Femur (tissue), 1 donor: ENCODE results near the gene ANXA5.
A peak's percentile ranks its signal among the peaks of the same experiment; 100 is the strongest.

ENCODE experiments used
- DNase-seq: peaks from one replicate; pipeline ENCODE4 v3.0.0-alpha.2; 2017

Gene ANXA5

DNA sequence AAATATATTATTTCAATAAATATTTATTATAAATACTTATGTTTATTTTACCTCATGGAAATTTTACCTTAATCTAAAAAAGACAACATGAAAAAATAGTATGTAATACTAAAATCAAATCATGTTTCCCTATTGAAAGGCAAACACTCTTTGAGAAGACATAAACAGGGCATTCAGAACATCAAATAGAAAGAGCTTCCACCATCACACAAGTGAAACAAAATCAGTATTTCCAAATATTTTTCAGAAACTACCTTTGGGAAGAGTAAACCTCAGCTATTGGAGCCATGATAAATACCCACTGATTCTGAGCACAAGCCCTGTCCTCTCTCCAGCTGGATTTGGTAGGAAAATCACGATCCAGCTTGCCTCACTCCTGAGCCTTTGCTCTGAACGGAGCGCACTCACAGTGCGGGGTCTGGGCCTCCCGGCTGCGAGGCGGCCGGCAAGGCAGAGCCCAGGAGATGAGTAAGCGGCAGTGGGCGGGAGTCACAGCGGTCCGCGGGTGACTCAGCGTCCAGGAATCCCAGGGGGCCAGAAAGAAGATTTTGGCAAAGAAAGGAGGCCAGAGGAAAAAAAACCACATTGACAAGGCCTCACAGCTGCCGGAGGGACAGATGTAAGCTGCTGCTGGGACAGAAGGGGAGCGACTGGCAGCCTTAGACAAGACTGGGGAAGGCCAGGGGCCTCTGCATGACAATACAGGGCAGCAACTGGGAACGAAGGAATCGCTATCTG lies 14.7 kb upstream of the ANXA5 start:
- DNase-seq: peak; percentile 89

DNA sequence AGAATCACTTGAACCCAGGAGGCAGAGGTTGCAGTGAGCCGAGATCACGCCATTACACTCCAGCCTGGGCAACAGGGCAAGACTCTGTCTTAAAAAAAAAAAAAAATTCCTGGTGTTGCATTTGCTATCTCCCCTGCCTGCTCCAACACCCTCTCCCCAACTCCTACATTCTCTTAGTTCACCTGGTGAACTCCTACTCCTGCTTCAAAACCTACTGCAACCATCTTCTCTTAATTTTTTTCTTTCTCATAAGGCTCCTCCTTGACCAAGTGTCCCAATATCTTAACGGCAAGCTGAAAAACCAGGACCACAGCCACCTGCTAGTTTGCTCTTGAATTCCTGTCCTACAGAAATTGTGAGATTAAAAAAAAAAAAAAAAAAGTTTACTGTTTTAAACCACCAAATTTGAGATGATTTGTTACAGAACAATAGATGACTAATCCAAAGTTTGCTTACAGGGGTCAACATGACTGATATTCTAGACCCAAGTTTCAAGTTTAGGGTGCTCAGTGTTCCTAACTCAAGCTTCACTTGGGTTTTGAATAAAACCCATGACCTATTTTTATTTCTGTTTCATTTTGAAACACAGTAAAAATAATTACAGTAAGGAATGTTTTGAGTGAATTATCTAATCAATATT lies 13.1 kb upstream of the ANXA5 start:
- DNase-seq: no peak

DNA sequence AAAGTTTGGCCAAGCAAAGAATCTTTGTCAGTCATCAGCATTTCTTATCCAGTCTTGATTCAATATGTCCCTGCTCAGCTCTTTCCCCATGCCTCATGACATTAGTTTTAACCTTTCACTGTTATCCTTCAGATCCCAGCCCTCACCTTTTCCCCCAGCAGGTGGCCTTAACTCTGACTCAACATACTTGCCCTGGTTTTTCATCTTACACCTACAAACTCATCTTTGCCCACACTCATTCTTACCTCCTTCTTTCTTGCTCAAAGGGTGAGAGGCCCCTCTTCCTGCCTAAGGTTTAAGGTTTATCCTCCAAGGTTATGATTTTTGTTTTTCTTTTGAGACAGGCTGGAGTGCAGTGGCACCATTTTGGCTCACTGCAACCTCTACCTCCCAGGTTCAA lies 10.6 kb upstream of the ANXA5 start:
- DNase-seq: no peak

DNA sequence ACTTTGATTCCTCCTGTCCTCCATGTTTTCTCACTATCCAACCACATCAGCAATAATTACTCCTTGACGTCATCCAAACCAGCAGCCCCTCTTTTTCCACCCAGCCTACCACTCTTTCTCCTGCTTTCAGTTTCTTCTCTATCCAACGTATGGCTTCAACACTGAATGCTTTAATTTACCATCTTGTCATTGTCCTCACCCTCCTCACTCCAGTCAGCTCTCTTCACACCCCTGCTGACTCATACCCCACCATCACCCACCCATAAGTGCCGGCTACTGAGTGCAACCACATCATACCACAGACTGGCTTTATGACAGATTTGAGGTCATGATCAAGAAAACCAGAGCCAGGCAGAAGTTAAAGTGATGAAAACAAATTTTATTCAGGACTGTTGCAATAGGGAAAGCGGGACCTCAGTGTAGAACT lies 9.8 kb upstream of the ANXA5 start:
- no peak for DNase-seq

DNA sequence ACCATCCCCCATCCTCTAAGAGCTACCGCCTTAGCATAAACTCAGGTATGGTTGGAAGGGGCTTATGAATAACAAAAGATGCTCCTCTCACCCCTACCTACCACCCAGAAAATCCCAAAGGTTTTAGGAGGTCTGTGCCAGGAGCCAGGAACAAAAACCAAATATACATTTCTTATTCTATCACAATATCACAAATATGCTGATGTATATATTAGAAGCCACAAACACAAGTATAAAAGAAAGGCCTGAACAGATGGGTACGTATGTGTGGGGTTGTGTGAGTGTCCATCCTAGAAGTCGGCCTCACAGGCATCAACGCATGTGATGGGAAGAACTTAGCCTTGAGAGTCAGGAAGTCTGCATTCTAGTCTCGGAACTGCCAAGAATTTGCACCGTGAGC lies 8.7 kb upstream of the ANXA5 start:
- no peak for DNase-seq

DNA sequence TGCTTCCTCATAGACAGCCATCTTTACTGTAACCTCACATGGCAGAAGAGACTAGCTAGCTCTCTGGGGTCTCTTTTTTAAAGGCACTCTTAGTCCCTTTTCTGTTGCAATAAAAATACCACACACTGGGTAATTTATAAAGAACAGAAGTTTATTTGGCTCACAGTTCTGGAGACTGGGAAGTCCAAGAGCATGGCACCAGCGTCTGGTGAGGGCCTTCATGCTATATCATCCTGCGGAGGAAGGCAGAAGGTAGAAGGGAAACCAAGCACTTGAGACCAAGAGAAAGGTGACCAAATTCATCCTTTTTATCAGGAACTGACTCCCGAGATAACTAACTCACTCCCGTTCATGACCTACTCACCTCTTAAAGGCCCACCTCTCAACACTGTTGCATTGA lies 5.4 kb upstream of the ANXA5 start:
- DNase-seq: no peak

DNA sequence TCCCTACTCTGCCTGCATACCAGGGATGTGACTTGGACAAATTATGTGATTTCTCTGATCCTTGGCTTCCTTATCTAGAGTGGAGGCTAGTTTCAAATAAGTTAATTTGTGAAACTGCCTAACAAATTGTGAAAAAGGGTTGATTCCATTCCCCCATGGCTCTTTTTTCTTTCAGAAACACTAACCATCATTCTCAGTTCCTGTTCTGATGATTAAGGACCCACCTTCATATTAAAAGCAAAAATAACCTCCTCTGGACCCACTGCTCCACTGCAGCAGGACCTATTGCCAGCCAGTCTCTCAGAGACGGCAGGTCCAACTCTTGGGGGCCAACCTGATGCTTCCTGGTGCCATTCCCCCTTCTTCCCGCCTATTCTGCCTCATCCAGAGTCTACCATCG lies 4.5 kb upstream of the ANXA5 start:
- DNase-seq: no peak

DNA sequence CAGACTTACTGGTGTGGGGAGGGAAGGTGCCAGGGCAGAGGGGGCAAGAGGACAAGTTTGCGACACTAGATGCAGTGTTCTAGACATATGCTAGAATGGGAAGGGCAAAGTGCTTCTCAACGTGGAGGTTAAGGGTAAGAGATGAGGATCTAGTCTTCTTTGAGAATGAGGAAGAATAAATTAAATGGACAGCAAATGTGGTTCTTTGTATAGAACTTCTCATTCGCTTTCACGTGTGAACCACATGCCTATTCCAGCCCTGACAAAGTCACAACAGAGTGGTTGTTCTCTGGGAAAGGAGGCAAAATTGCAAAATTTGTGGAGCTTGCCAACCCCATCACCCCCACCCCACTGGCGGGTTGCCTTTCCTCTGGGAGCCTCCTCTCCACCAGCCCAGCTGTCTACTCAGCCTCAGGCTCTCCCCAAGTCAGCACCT lies 1.5 kb upstream of the ANXA5 start:
- DNase-seq: no peak

DNA sequence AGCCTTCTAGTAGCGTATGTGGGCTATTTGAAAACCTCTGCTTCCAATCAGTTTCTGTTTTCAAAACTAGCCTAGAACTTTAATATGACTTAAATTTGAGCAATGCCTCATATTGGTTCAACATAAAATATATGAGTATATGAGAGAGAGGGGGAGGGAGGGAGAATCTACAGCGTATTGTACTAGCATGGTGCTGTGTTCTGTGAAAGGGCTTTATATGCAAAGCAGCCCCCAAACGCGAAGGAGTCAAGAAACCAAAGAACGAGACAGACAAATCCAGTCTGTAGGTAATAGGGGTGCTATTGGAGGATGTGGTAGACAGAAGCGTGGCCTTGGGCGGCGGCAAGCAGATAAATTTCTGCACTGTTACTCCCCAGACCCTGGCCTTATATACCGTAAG lies 784 bp upstream of the ANXA5 start:
- no peak for DNase-seq

DNA sequence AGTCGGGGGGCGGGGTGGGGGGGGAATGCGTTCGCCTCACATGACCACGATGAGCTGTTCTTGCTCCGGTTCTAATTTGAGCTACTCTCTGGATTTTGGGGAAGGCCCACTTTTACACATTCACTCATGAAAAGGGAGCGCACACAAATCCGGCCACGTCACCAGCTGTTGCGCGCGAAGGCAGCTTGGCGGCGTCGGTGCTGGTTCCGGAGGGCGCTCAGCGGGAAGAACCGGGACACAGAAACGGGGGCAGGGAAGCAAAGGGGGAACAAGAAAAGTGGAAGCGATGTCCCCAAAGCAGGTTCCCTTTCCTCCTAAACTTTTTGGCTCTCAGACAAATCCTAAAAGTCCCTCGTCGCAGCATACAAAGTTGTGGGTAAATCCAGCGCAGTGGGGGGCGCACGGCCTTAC lies 605 bp downstream of the ANXA5 start:
- peak; percentile 87 for DNase-seq

DNA sequence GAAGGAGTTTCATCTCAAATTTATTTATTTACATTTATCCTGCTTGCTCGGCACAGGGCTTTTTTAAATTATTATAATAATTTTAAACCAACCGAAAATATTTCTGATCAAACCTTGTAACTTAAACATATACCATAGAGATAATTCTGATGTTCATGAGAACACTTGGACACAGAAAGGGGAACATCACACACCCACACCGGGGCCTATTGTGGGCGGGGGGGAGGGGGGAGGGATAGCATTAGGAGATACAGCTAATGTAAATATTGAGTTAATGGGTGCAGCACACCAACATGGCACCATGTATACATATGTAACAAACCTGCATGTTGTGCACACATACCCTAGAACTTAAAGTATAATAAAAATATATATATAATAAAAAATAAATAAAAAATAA lies 2.9 kb downstream of the ANXA5 start:
- no peak for DNase-seq

DNA sequence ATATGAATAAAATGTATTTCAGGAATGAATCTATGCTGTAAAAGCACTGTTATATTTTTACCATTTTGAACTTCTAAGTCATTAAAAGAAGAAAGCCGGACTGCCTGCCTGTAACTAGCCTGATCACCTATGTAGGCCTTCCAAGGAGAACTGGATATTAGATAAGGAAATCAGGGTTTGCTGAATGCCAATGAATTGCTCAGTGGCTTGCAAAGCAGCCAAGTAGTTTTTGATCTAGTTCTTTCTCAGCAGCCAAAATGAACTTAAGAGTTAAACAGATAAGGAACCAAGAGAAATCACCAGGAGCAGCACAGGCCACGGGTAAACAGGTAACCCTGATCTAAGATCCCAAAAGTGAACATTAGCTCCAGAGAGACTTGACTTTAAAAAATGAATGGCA lies 3.3 kb downstream of the ANXA5 start:
- DNase-seq: no peak

DNA sequence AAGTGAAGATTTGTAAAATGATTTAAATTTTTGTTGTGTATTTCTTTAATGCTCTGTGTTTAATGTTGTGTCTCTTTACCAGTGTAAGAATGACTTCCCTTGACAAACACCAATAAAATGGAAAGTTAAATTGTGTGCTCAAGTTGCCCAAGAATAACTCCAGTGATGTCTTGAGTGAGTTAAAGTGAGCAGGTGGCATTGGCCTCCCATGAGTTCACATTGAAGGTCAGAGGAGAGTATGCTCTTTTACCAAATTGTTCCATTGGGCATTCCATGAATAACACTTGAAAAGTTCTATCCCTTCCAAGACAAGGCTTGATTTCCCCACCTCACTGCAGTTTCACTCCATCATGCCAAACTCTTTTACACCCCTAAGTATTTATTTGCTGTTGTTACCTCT lies 4.5 kb downstream of the ANXA5 start:
- no peak for DNase-seq

DNA sequence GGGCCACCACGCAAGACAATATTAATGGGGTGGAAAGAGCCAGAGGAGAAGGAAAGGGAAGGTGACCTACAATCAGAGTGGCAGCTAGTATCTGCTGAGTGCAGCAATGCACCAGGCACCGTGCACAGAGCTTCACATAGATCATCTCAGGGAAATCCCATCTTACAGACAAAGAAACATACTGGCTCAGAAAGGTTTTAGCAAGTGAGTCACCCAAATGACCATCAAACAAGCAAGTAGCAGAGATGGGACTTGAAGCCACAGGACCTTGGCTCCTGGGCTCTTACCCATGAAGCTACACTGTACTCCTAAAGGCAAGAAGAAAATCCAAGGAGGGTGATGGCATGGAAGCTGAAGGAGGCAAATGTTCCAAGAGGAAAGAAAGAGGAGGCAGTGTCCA lies 6.8 kb downstream of the ANXA5 start:
- no peak for DNase-seq

DNA sequence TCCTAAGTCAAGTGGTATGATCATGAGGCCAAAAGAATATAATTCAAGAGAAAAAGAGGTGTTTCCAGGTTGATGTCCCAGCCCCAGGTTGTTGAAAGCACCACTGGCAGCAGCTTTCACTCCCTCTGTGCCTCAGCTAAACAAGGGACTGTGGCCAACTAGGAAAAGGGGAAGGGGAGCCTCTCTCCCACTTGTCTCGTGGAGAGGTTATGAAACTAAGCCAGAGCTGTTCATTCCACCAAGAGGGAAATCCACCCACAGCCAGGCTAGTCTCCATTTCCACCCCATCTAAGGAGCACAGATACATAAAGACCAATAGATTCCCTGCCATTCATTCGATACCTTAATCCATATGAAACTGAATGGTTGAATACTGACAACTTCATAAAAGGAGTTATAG lies 8.1 kb downstream of the ANXA5 start:
- DNase-seq: no peak

DNA sequence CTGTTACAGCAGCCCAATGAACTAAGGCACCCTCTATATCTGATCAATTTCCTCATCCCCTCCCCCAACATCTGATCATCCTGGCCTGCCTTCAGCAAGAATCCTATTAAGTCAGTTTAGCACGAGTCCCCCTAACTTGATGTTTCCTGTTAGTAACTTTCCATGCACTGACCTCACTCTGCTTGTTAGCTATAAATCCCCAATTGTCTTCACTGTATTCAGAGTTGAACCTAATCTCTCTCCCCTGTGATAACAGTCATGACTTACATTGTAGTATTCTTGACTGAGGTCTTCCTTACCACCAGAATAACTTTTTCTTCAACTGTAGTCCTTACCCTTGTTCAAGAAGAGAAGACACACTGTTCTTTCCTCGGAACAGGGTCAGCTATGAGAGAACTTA lies 8.5 kb downstream of the ANXA5 start:
- no peak for DNase-seq

DNA sequence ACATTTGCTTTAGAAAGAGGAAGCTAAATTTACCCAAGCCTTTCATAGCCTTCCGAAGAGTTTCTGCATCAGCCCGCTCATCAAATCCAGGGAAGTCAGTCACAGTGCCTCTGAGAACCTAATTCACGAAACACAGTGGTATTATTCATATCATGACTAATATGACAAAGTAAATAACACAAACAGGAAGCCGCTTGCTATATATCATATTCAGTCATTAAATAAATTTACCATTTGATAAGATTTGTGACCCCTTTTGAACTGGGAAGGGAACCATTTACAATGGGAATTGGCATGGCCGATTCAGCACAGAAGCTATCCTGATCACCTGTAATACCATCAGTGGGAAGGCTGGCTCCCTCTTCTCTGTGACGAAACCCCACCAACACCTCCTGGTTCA lies 10.5 kb downstream of the ANXA5 start:
- no peak for DNase-seq

DNA sequence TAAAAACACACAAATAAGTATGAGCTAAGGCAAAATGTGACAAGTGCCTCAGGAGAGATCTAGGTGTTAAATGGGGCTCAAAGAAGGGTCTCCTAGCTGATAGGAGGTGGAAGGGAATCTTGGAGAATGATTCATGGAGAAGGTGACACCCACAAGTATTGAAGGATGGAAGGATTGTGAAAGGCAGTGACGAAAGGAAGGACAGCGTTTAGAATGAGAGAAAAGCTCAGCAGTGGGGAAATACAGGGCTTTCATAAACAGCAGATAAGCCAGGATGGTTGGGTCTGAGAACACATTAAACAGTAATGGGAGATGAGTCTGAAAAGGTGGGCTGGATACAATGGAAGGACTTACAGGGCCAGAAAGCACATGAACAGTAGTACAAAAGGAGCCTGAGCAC lies 11.5 kb downstream of the ANXA5 start:
- DNase-seq: no peak

DNA sequence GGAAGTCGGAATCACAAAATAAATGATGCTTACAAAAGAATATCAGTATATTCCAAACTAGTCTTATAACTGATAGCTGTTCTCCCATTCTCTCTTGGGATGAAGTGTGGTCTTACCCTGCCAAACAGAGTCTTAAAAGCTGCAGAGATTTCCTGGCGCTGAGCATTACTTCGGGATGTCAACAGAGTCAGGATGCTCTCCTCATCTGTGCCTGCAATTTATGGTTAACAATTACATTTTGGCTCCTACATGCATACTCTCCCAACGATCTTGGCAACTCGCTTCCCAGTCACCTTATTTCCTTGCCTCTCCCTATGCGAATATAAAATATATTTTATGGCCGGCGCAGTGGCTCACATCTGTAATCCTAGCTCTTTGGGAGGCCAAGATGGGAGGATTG lies 12.2 kb downstream of the ANXA5 start:
- peak; percentile 52 for DNase-seq

DNA sequence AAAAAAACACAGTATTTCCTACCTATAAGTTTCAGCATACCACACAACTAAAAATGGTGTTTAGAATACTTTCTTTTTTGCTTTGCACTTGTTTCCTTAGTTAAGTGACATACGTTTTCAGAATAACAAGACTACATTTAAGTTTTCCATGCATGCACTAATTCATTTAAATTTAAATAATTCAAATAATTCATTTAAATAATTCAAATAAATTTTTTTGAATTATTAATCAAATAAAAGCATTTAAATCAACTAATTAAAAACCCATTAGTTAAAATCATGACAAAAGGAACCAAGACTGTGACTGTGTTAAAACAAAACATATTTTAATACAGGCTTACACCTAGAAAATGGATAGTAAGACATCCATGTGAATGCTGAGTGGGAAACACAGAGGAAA lies 12.8 kb downstream of the ANXA5 start:
- no peak for DNase-seq

DNA sequence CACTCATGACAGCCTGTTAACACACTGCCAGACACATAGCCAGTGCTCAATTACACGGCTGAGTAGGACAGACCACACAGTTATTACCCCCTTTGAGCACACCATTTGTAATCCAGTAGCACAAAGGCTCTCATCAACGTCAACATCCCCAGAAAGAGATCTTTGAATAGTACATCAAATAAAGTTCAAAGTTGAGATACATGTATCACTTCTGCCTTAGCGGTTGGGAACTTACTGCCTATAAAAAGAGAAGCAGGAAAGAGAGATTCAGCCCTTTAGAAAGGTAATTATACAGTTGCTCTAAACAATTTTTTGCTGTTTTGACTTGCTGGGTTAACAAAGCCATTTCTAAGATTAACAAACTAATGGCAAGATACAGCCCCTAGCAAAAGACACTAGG lies 16.2 kb downstream of the ANXA5 start:
- DNase-seq: no peak

DNA sequence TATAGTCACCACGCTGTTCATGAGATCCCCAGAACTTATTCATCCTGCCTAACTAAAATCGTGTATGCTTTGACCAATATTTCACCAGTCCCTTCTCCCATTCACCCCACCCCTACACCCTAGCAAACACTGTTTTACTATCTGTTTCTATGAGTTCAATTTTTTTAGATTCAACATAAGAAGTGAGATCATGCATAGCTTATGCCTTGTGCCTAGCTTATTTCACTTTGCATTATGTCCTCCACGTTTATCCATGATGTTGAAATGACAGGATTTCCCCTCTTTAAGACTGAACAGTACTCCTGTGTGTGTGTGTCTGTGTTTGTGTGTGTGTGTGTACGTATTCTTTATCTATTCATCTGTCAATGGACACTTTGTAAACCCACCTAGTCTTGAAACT lies 16.8 kb downstream of the ANXA5 start:
- no peak for DNase-seq

DNA sequence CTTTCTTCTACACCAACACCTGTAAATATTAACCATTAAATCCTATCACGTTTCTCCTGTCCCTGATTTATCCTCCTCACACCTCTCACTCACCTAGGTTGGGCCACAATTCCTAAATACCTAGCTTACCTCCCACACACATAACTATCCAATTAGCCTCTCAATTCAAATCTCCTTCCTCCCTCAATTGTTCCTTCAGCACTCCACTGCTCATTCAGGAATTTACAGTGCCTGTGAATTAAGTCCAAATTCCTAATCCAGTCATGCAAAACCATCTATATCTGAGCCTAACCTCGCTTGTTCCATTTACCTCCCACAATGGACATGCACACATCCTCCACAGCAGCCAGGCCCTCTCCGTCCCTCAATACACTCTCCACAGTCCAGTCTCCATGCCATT lies 17.5 kb downstream of the ANXA5 start:
- no peak for DNase-seq

DNA sequence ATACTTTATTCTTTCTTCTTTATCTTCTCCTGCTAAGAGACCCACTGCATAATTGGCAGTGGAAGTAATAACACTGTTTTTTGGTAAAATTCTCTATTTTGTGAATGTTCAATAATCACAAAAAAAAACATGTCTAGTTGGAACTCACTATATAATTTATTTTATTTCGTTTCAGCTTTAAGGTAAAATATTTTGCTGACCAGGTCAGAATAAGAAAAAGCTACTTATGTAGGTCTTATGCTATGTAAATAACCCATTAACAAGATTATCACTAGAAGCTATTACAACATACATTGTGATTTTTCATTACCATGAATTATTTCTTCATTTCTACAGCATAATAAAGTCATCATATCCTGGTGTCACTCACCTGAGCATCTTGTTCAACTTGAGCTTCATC lies 19.3 kb downstream of the ANXA5 start:
- DNase-seq: no peak
